Ishikawa (cell line): ENCODE results near the gene PPARG.

Experiments used
- CEBPB ChIP-seq: IDR thresholded peaks from 2 replicates; pipeline ENCODE4 v1.6.1; 2012
- CREB1 ChIP-seq: IDR thresholded peaks from 2 replicates; pipeline ENCODE4 v1.6.1; 2012; ENCODE audit warnings: low read depth
- EGR1 ChIP-seq: IDR thresholded peaks from 2 replicates; pipeline ENCODE4 v1.6.1; 2012
- EP300 ChIP-seq: IDR thresholded peaks from 2 replicates; pipeline ENCODE4 v1.6.1; 2012; ENCODE audit warnings: borderline replicate concordance
- FOXM1 ChIP-seq: IDR thresholded peaks from 2 replicates; pipeline ENCODE4 v1.6.1; 2012; ENCODE audit warnings: low read depth, borderline replicate concordance
- NFIC ChIP-seq: IDR thresholded peaks from 2 replicates; pipeline ENCODE4 v1.6.1; 2012
- RAD21 ChIP-seq: IDR thresholded peaks from 2 replicates; pipeline ENCODE4 v1.6.1; 2012; ENCODE audit warnings: low read depth
- TAF1 ChIP-seq: IDR thresholded peaks from 2 replicates; pipeline ENCODE4 v1.6.1; 2012; ENCODE audit warnings: low read depth, mild to moderate bottlenecking
- TCF12 ChIP-seq: IDR thresholded peaks from 2 replicates; pipeline ENCODE4 v1.6.1; 2012; ENCODE audit warnings: low read depth
- TEAD4 ChIP-seq: IDR thresholded peaks from 2 replicates; pipeline ENCODE4 v1.6.1; 2012
- YY1 ChIP-seq: IDR thresholded peaks from 2 replicates; pipeline ENCODE4 v1.6.1; 2012; ENCODE audit warnings: low read depth
- ZBTB7A ChIP-seq: IDR thresholded peaks from 2 replicates; pipeline ENCODE4 v1.6.1; 2012; ENCODE audit warnings: low read depth
- TF ChIP-seq, protein P1 (sequence below): IDR thresholded peaks from 2 replicates; pipeline ENCODE4 v1.6.1; 2012; ENCODE audit warnings: low read depth, mild to moderate bottlenecking
- TF ChIP-seq, protein P2 (sequence below): IDR thresholded peaks from 2 replicates; pipeline ENCODE4 v1.6.1; 2012
- TF ChIP-seq, protein P3 (sequence below): IDR thresholded peaks from 2 replicates; pipeline ENCODE4 v1.6.1; 2012

Gene PPARG

DNA sequence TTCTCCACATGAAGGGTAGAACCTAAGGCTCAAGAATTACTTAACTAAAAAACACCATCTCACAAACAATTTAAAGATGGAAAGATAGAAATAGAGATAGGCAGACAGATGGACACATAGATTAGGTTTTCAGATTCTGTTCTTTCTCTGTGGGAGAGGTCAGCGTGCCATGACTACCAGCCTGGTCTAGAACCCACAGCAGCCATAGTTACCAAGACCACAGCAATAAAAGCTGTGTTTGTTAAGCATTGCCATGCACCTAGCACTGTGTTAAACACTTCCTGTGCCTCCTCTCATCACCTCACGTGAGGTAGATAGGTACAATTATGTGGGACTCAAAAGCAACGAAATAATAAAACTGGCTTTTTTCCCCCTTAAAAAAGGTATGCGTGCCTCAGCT lies 112.3 kb downstream of the PPARG start:
- no peak for TF ChIP-seq TAF1
- TF ChIP-seq, protein P1, sequence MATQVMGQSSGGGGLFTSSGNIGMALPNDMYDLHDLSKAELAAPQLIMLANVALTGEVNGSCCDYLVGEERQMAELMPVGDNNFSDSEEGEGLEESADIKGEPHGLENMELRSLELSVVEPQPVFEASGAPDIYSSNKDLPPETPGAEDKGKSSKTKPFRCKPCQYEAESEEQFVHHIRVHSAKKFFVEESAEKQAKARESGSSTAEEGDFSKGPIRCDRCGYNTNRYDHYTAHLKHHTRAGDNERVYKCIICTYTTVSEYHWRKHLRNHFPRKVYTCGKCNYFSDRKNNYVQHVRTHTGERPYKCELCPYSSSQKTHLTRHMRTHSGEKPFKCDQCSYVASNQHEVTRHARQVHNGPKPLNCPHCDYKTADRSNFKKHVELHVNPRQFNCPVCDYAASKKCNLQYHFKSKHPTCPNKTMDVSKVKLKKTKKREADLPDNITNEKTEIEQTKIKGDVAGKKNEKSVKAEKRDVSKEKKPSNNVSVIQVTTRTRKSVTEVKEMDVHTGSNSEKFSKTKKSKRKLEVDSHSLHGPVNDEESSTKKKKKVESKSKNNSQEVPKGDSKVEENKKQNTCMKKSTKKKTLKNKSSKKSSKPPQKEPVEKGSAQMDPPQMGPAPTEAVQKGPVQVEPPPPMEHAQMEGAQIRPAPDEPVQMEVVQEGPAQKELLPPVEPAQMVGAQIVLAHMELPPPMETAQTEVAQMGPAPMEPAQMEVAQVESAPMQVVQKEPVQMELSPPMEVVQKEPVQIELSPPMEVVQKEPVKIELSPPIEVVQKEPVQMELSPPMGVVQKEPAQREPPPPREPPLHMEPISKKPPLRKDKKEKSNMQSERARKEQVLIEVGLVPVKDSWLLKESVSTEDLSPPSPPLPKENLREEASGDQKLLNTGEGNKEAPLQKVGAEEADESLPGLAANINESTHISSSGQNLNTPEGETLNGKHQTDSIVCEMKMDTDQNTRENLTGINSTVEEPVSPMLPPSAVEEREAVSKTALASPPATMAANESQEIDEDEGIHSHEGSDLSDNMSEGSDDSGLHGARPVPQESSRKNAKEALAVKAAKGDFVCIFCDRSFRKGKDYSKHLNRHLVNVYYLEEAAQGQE = no peak

DNA sequence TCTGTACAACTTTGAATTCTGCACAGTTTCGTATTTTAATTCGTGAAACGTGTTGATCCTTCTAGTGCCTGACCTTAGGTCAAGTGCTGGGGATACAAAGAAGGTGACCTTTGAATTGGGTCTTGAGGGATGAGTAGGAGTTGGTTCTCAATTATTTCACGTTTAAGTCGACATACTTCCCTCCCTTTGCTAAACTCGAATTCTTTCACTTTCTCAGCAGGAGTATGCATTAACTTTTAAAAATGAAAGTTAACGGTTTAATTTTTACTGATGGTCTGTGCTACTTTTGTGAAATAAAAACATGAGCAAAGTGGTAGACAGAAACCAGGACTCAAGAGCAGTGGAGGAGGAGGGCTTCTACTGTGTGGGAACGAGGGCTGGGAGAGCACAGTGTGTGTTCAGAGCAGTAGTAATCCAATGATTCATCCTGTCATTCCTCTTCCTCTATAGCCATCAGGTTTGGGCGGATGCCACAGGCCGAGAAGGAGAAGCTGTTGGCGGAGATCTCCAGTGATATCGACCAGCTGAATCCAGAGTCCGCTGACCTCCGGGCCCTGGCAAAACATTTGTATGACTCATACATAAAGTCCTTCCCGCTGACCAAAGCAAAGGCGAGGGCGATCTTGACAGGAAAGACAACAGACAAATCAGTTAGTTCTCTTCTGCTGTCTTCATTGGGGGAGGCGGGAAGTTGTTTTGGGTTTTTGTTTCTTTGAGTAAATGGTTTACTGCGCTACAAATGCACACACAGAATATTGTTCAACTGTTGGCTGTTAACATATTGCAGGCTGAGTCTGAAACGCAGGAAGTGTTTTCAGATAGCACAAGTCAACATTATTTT lies 116.8 kb downstream of the PPARG start:
- TF ChIP-seq EP300 (no peak), YY1 (no peak), NFIC (no peak), FOXM1 (no peak), EGR1 (no peak), CREB1 (no peak), CEBPB (no peak), TEAD4 (no peak)
- TF ChIP-seq, protein P2, sequence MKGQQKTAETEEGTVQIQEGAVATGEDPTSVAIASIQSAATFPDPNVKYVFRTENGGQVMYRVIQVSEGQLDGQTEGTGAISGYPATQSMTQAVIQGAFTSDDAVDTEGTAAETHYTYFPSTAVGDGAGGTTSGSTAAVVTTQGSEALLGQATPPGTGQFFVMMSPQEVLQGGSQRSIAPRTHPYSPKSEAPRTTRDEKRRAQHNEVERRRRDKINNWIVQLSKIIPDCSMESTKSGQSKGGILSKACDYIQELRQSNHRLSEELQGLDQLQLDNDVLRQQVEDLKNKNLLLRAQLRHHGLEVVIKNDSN = no peak
- TF ChIP-seq, protein P3, sequence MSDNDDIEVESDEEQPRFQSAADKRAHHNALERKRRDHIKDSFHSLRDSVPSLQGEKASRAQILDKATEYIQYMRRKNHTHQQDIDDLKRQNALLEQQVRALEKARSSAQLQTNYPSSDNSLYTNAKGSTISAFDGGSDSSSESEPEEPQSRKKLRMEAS = no peak
- TF ChIP-seq, protein P1 = no peak

DNA sequence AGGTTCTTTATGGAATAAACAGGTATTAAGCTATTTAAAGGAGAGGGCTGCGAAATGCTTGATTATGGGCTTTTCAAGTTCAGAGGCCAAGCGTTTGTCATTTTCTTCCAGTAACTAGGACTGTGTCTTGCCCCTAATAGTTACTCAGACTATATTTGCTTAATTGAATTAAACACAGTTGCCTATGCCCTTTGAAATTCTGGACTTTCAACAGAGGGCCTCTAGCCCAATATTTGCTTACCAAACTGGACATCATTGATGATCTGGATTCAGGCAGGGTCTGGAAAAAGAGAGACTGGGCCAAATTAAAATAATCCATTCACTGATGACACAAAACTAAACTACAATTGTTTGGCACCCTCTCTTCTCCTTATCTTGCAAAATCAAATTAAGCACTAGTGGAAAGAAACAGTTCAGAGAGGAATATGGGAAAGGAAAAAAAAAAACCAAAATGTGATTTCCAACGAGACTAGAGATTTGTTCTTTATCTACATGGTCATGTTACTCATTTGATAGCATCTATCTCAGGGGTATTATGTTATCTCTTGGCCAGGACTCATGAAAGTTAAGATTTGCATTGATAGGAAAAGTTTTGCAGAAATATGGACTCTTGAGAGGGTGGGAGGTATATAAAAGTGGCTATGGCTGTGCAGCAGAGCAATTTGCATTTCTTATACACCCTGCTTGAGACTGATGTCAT lies 120.3 kb downstream of the PPARG start:
- TF ChIP-seq, protein P3 = no peak
- TF ChIP-seq YY1 (no peak), EP300 (no peak), TCF12 (no peak), TAF1 (no peak), RAD21 (no peak), CEBPB (no peak), TEAD4 (no peak), EGR1 (no peak), CREB1 (no peak), FOXM1 (no peak), ZBTB7A (no peak), NFIC (no peak)
- TF ChIP-seq, protein P2 = no peak
- TF ChIP-seq, protein P1 = no peak

DNA sequence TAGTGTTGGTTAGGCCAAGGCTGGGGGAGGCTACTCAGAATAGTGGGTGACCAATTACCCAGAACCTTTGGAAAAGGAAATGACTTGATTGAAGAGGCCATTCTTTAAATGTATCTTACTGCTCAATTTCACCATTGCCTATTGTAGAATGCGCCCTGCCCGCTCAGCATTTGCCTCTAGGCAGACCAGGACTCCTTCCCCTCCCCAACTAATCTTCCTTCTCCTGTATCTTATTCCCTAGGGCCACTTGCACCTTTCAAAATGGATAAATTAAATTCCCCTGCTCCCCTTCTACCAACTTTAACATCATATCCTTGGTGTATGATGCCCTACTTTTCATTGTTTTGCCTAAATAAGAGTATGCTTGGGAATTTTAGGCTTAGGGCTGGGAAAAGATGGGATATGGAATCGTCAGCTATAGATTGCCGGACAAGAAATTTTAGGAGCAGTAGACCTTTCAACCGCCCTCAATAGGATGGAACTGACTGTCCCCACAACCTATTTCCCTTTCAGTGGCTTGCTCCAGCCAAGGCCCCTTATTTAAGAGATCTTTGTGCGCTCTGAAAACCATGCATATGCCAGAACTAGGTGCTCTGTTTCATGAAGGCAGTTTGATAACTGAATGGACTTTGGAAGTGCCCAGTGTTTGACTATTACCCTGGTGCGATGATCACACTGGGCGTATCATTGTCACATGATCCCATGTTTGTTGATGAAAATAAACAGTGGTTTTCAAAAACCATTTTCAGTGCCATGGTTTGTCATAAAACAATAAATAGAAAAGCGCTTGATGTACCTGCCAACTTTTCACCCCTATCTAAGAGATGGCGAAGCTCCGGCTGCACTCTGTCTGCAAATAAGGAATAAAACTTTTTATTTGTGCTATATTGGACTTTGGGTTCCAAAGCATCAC lies 121.1 kb downstream of the PPARG start:
- no peak for TF ChIP-seq RAD21
- TF ChIP-seq, protein P3 = no peak
- no peak for TF ChIP-seq FOXM1
- TF ChIP-seq, protein P1 = no peak
- no peak for TF ChIP-seq TCF12
- no peak for TF ChIP-seq TEAD4
- no peak for TF ChIP-seq EP300
